Esophagus squamous epithelium (tissue), 4 donors: ENCODE data around the gene FBXL20.

ENCODE experiments used
- CTCF ChIP-seq, 6 experiments: fragments of 450-650 bp in 4 of 6; fragments of 200-600 bp in 2 of 6; sonication (generic) in 2 of 6; IDR thresholded peaks; one replicate each; pipeline ENCODE4 v1.5.1; 2016 to 2019; ENCODE audit warnings: antibody characterized with exemption in 6 of 6, mild to moderate bottlenecking in 4 of 6, moderate library complexity in 4 of 6
- POLR2A ChIP-seq, 4 donors: fragments of 450-650 bp; IDR thresholded peaks; one replicate each; pipeline ENCODE4 v1.6.1; 2017; ENCODE audit warnings: antibody characterized with exemption in 4 of 4, mild to moderate bottlenecking in 4 of 4, moderate library complexity in 3 of 4

GRCh38 chr17:39325528-39326240, 75.7 kb downstream of the FBXL20 start:
- TF ChIP-seq POLR2A (IDR thresholded peaks at IDR 0.05) (no peak), CTCF (IDR thresholded peaks at IDR 0.05) (no peak)
